HFF-Myc (cell line): ENCODE results near the gene GDA.
"Not testable (repeated sequence)": the region's sequence is repeated elsewhere in the genome, so short reads cannot be mapped to it uniquely, and the experiment has no call there.

ENCODE experiments used
- DNase-seq: peaks from one replicate; pipeline ENCODE4 v3.0.0-alpha.2; 2011; ENCODE audit warnings: low read depth; ENCODE audit errors: extremely low read depth
- H3K4me3 ChIP-seq: replicated peaks from 2 replicates; pipeline ENCODE4 v1.5.1; 2011; ENCODE audit warnings: low read depth, mild to moderate bottlenecking, control low read depth, low read length
- CTCF ChIP-seq: IDR thresholded peaks from 2 replicates; pipeline ENCODE4 v1.5.1; 2012; ENCODE audit warnings: mild to moderate bottlenecking, low read depth, low read length, control low read depth; ENCODE audit errors: missing control alignments

The GDA gene

GRCh38 chr9:72254901-72255545 lies 105.8 kb downstream of the GDA start:
- DNase-seq, result no peak
- no peak for TF ChIP-seq CTCF
- no peak overlapping the region for H3K4me3 ChIP-seq

- H3K4me3 ChIP-seq, result no peak overlapping the region
- no peak for DNase-seq
- no peak for TF ChIP-seq CTCF
These were observed 106.3 kb downstream of the GDA start for GRCh38 chr9:72255569-72255968.

- H3K4me3 ChIP-seq, result no peak overlapping the region
- DNase-seq, result no peak
- no peak for TF ChIP-seq CTCF
These were observed 107.7 kb downstream of the GDA start for GRCh38 chr9:72256931-72257330.

GRCh38 chr9:72257814-72258213 lies 108.6 kb downstream of the GDA start:
- no peak for TF ChIP-seq CTCF
- no peak overlapping the region for H3K4me3 ChIP-seq
- DNase-seq, result no peak

- no peak for DNase-seq
- no peak overlapping the region for H3K4me3 ChIP-seq
- no peak for TF ChIP-seq CTCF
These were observed 112.8 kb downstream of the GDA start for GRCh38 chr9:72262063-72262462.

- no peak overlapping the region for H3K4me3 ChIP-seq
- no peak for DNase-seq
- no peak for TF ChIP-seq CTCF
These were observed 114.3 kb downstream of the GDA start for GRCh38 chr9:72263572-72263971.

- no peak for TF ChIP-seq CTCF
- H3K4me3 ChIP-seq, result no peak overlapping the region
- DNase-seq, result no peak
These were observed 119.7 kb downstream of the GDA start for GRCh38 chr9:72268961-72269360.

GRCh38 chr9:72270359-72270758 lies 121.1 kb downstream of the GDA start:
- not testable (repeated sequence) for H3K4me3 ChIP-seq, DNase-seq
